HCT116 (cell line): Measurements from ENCODE around the gene MYO1F. TPM values are rescaled to one million over a fixed set of nuclear protein-coding genes. Genes with fewer than 3 reads are reported as not detected.

Experiments
- ATAC-seq: fragments of 200-7000 bp; cut with Tn5 transposase; 2 replicates; pipeline ENCODE4 v1.9.1; 2020; ENCODE audit warnings: mild to moderate bottlenecking, moderate library complexity
- BruUV-seq: library from RNA; stranded (reverse); fragments of 400-500 nt; replicated peaks from 2 replicates; lab custom pipeline; 2021; lab: Mats Ljungman, UMichigan
- CTCF ChIA-PET: fragments of 300-600 bp; sonication (Branson Sonifier 250); formaldehyde crosslinking; loops from one replicate; lab custom pipeline; 2021; ENCODE audit warnings: antibody characterized with exemption; lab: Charles Lee
- POLR2A ChIA-PET: fragments of 300-600, 350-600 bp; sonication (Branson Sonifier 250); formaldehyde crosslinking; loops from one replicate; lab custom pipeline; 2021; ENCODE audit warnings: antibody characterized with exemption; lab: Charles Lee
- RAD21 ChIA-PET, 2 experiments: fragments of 300-600 bp; sonication (Branson Sonifier 250); formaldehyde crosslinking; loops; one replicate each; lab custom pipeline; 2023; ENCODE audit warnings: low total read pairs in 2 of 2; ENCODE audit not compliant: uncharacterized antibody in 2 of 2, unreplicated experiment in 2 of 2, low non-redundant PET in 1 of 2; lab: Charles Lee
- DNase-seq: peaks from one replicate; pipeline ENCODE4 v3.0.0-alpha.2; 2010; ENCODE audit warnings: low read depth, low spot score
- H2AFZ ChIP-seq: fragments of 200-600 bp; shearing (Covaris generic), sonication (generic); 2 replicates; pipeline ENCODE4 v1.6.1; 2017; ENCODE audit warnings: low read depth, mixed run types, mixed read lengths, antibody characterized with exemption, low read length; ENCODE audit not compliant: poor library complexity, severe bottlenecking
- H3K27ac ChIP-seq: 2 replicates; pipeline ENCODE4 v1.5.1; 2012; ENCODE audit warnings: low read depth, low read length
- H3K27me3 ChIP-seq: fragments of 200-600 bp; sonication (generic); 2 replicates; pipeline ENCODE4 v1.6.1; 2016; ENCODE audit warnings: mixed run types, low read length, mixed read lengths; ENCODE audit not compliant: insufficient read depth
- H3K36me3 ChIP-seq, 2 experiments: fragments of 200-500 bp in 1 of 2; fragments of 200-600 bp in 1 of 2; sonication (Bioruptor generic) in 1 of 2; sonication (generic) in 1 of 2; 2 replicates each; pipeline versions ENCODE4 v1.5.1 to v1.6.1; 2014 to 2016; ENCODE audit warnings: low read length in 2 of 2, inconsistent platforms in 1 of 2, mixed read lengths in 1 of 2, mixed run types in 1 of 2; ENCODE audit not compliant: insufficient read depth in 2 of 2, control insufficient read depth in 1 of 2
- H3K4me1 ChIP-seq, 2 experiments: fragments of 200-600 bp in 1 of 2; sonication (generic) in 1 of 2; 2 replicates each; pipeline versions ENCODE4 v1.5.1 to v1.6.1; 2012 to 2017; ENCODE audit warnings: low read length in 2 of 2, inconsistent platforms in 1 of 2, mild to moderate bottlenecking in 1 of 2, mixed read lengths in 1 of 2, mixed run types in 1 of 2, moderate library complexity in 1 of 2; ENCODE audit not compliant: insufficient read depth in 2 of 2, control insufficient read depth in 1 of 2
- H3K4me2 ChIP-seq: fragments of 200-600 bp; sonication (generic); 2 replicates; pipeline ENCODE4 v1.6.1; 2017; ENCODE audit warnings: mixed run types, low read length, mixed read lengths
- H3K4me3 ChIP-seq, 2 experiments: fragments of 200-600 bp in 1 of 2; sonication (generic) in 1 of 2; replicated peaks in 1 of 2; 2 replicates each; pipeline ENCODE4 v1.5.1; 2011 to 2016; ENCODE audit warnings: low read length in 2 of 2, control low read depth in 1 of 2, low read depth in 1 of 2, mild to moderate bottlenecking in 1 of 2, mixed read lengths in 1 of 2, mixed run types in 1 of 2
- H3K79me2 ChIP-seq: fragments of 200-600 bp; sonication (generic); 2 replicates; pipeline ENCODE4 v1.6.1; 2017; ENCODE audit warnings: mild to moderate bottlenecking, mixed run types, low read length, moderate library complexity, mixed read lengths; ENCODE audit not compliant: insufficient read depth
- H3K9ac ChIP-seq: fragments of 200-600 bp; sonication (generic); 2 replicates; pipeline ENCODE4 v1.6.1; 2016; ENCODE audit warnings: low read length, mixed read lengths
- H3K9me2 ChIP-seq: fragments of 200-600 bp; sonication (generic), shearing (Covaris generic); 2 replicates; pipeline ENCODE4 v1.6.1; 2017; ENCODE audit warnings: mixed run types, mild to moderate bottlenecking, moderate library complexity; ENCODE audit not compliant: insufficient read depth
- H3K9me3 ChIP-seq, 2 experiments: fragments of 200-500 bp in 1 of 2; fragments of 200-600 bp in 1 of 2; sonication (Bioruptor generic) in 1 of 2; sonication (generic) in 1 of 2; 2 replicates each; pipeline ENCODE4 v1.6.1; 2014 to 2017; ENCODE audit warnings: low read length in 2 of 2, mixed read lengths in 2 of 2, inconsistent platforms in 1 of 2, low read depth in 1 of 2, mild to moderate bottlenecking in 1 of 2, mixed run types in 1 of 2, moderate library complexity in 1 of 2; ENCODE audit not compliant: control insufficient read depth in 1 of 2, insufficient read depth in 1 of 2
- H4K20me1 ChIP-seq: fragments of 200-600 bp; sonication (generic), shearing (Covaris generic); 2 replicates; pipeline ENCODE4 v1.6.1; 2017; ENCODE audit warnings: mixed run types, mild to moderate bottlenecking, moderate library complexity; ENCODE audit not compliant: insufficient read depth
- EGR1 ChIP-seq: IDR thresholded peaks from 2 replicates; pipeline ENCODE4 v1.6.1; 2012; ENCODE audit warnings: low read depth
- ELF1 ChIP-seq: IDR thresholded peaks from 2 replicates; pipeline ENCODE4 v1.6.1; 2012; ENCODE audit warnings: low read depth, borderline replicate concordance
- EZH2 ChIP-seq: fragments of 200-600 bp; sonication (generic); IDR thresholded peaks from 2 replicates; pipeline ENCODE4 v1.6.1; 2017; ENCODE audit warnings: antibody characterized with exemption, mixed run types
- POLR2A ChIP-seq: IDR thresholded peaks from 2 replicates; pipeline ENCODE4 v1.7.0; 2011; ENCODE audit warnings: borderline replicate concordance; ENCODE audit not compliant: insufficient read depth, insufficient read length; ENCODE audit errors: extremely low read depth
- YY1 ChIP-seq: IDR thresholded peaks from 2 replicates; pipeline ENCODE4 v1.6.1; 2011; ENCODE audit warnings: low read length, low read depth, moderate library complexity, mild to moderate bottlenecking; ENCODE audit not compliant: insufficient replicate concordance; ENCODE audit errors: extremely low read depth
- intact Hi-C: fragments of 100-400 bp; cut with micrococcal nuclease; formaldehyde crosslinking; loops from 2 replicates; pipeline ENCODE4 v1.10.0; 2022
- total RNA-seq: library from RNA; stranded (reverse); gene quantifications from one replicate; pipeline ENCODE4 v1.2.1, GENCODE V29; 2021; ENCODE audit not compliant: unreplicated experiment
- TF ChIP-seq, protein P1 (sequence below): IDR thresholded peaks from 2 replicates; pipeline ENCODE4 v1.6.1; 2011; ENCODE audit warnings: mild to moderate bottlenecking, low read length, moderate library complexity; ENCODE audit not compliant: insufficient replicate concordance; ENCODE audit errors: extremely low read depth
- TF ChIP-seq, protein P2 (sequence below): IDR thresholded peaks from 2 replicates; pipeline ENCODE4 v1.6.1; 2012

Gene MYO1F
- total RNA-seq, 1 experiment from 2014 or later: 0.39 TPM

DNA sequence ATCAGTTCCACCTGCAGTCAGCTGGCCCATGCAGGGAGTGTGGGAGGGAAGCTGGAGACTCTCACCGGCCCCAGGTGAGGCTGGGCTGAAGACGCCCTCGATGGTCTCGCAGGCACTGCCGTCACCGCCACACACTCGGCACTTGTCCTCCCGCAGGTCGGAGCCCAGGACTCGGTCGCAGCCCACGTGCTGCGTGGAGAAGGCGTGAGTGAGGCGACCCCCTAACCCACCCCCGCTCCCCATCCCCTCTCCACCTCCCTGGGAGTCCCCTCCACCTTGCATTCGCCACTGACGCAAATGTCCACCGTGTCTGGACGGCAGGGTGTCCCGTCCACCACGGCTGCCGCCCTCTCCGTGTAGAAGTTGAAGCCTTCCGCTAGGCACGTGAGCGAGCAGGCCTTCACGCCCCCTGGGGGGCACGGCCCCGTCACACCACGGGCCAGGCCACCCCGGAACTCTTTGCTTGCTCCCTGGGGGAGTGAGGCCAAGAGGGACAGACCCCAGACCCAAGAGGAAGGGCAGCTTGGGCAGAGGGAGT is 12.0 kb upstream of the MYO1F start:
- ChIA-PET RAD21 (no interaction called here), CTCF (no interaction called here), POLR2A (no interaction called here)
- H4K20me1 ChIP-seq: no peaks in the 10 kb centered on the region
- ATAC-seq (no peak), DNase-seq (no peak)
- no peak overlapping the region for H3K9ac ChIP-seq
- H2AFZ ChIP-seq: no peak overlapping the region
- no TSS peak for BruUV-seq
- no peaks in the 10 kb centered on the region for H3K79me2 ChIP-seq
- H3K27ac ChIP-seq: no peak overlapping the region
- no peaks in the 10 kb centered on the region for H3K36me3 ChIP-seq
- H3K9me3 ChIP-seq: peaks cover 0 to 4% of the 10 kb centered on the region in 2 experiments; a peak in 2 of 4 replicates
- no peak overlapping the region for H3K4me2 ChIP-seq
- no peaks in the 10 kb centered on the region for H3K9me2 ChIP-seq
- peaks cover 3 to 5% of the 10 kb centered on the region in 2 experiments; a peak in 2 of 4 replicates for H3K4me1 ChIP-seq
- intact Hi-C loops: no loop called here
- H3K4me3 ChIP-seq: no peak overlapping the region
- TF ChIP-seq YY1: no peak
- TF ChIP-seq POLR2A: no peak
- TF ChIP-seq EGR1: no peak
- TF ChIP-seq, protein P1, sequence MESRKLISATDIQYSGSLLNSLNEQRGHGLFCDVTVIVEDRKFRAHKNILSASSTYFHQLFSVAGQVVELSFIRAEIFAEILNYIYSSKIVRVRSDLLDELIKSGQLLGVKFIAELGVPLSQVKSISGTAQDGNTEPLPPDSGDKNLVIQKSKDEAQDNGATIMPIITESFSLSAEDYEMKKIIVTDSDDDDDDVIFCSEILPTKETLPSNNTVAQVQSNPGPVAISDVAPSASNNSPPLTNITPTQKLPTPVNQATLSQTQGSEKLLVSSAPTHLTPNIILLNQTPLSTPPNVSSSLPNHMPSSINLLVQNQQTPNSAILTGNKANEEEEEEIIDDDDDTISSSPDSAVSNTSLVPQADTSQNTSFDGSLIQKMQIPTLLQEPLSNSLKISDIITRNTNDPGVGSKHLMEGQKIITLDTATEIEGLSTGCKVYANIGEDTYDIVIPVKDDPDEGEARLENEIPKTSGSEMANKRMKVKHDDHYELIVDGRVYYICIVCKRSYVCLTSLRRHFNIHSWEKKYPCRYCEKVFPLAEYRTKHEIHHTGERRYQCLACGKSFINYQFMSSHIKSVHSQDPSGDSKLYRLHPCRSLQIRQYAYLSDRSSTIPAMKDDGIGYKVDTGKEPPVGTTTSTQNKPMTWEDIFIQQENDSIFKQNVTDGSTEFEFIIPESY: no peak
- TF ChIP-seq, protein P2, sequence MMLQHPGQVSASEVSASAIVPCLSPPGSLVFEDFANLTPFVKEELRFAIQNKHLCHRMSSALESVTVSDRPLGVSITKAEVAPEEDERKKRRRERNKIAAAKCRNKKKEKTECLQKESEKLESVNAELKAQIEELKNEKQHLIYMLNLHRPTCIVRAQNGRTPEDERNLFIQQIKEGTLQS: no peak
- TF ChIP-seq EZH2: no peak
- no peak for TF ChIP-seq ELF1
- H3K27me3 ChIP-seq: no peaks in the 10 kb centered on the region
